ENCODE measurements around the gene MAPK8IP1.

GRCh38 chr11:45852712-45853101 is 32.7 kb upstream of the MAPK8IP1 start:
- no peak for TF ChIP-seq CTCF (IDR thresholded peaks at IDR 0.05)
- no peak for TF ChIP-seq EZH2phosphoT487 (IDR thresholded peaks at IDR 0.05)
- no peak for TF ChIP-seq EZH2 (IDR thresholded peaks at IDR 0.05)

Measured in neural progenitor cell (in vitro differentiated cells).